ENCODE data around the gene SLC9A9. TPM values are rescaled to one million over a fixed set of nuclear protein-coding genes. Genes with fewer than 3 reads are reported as not detected.

The SLC9A9 gene
- total RNA-seq, 1 donor, result 3.5 TPM

DNA sequence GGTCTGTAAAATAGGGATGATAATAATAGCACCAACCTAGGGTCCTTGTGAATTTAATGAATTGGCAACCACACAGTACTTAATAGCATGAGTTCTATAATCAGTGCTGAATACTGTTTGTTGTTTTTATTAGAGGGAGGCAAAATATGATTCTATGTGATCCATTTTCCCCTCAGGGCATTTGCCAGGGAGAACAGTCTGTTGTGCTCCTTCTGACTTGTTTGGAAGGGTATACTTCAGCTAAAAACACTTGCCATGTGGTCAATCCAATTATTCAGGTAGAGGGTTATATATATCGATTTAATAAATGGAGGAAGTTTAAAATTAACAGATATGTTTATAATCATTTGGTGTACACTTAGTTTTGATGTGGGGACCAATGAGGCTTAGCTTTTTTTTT lies 423.4 kb downstream of the SLC9A9 start:
- TF ChIP-seq, protein P1, sequence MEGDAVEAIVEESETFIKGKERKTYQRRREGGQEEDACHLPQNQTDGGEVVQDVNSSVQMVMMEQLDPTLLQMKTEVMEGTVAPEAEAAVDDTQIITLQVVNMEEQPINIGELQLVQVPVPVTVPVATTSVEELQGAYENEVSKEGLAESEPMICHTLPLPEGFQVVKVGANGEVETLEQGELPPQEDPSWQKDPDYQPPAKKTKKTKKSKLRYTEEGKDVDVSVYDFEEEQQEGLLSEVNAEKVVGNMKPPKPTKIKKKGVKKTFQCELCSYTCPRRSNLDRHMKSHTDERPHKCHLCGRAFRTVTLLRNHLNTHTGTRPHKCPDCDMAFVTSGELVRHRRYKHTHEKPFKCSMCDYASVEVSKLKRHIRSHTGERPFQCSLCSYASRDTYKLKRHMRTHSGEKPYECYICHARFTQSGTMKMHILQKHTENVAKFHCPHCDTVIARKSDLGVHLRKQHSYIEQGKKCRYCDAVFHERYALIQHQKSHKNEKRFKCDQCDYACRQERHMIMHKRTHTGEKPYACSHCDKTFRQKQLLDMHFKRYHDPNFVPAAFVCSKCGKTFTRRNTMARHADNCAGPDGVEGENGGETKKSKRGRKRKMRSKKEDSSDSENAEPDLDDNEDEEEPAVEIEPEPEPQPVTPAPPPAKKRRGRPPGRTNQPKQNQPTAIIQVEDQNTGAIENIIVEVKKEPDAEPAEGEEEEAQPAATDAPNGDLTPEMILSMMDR (IDR thresholded peaks at IDR 0.05; ENCODE audit: insufficient read depth, low read depth, low read length), result no peak
- no peak for DNase-seq (ENCODE audit: low read depth)
- H3K4me3 ChIP-seq (ENCODE audit: low read depth, low read length), result no peak overlapping the region

DNA sequence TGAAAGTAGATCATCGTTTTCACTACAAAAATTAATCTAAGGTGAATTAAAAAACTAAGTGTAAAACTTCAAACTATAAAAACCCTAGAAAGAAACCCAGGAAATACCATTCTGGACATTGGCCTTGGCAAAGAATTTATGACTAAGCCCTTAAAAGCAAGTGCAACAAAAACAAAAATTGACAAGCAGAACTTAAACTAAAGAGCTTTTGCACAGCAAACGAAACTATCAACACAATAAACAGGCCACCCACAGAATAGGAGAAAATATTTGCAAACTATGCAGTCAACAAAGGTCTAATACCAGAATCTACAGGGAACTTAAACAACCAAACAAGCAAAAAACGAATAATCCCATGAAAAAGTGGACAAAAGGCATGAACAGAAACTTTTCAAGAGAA lies 426.7 kb downstream of the SLC9A9 start:
- DNase-seq (ENCODE audit: low read depth), result peak; percentile 54
- no peak overlapping the region for H3K4me3 ChIP-seq (ENCODE audit: low read depth, low read length)
- TF ChIP-seq, protein P1 (IDR thresholded peaks at IDR 0.05; ENCODE audit: insufficient read depth, low read depth, low read length), result no peak

DNA sequence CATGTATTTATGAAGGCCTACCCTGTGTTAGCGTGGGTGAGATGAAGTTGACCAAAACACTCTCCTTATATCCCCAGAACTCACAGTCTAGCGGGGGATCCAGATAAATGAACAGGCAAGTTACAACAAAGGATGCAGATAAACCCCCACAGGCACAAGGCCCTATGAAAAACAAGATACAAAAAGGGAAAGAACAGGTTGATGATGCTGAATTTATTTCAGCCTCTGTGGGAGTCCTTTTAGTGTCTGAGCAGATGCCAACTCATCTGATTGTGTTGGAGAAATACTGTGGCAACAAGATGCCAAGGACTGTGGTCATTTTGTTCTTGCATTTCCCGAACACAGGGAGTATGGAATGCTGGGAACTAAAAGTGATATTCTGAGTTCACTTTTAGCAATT lies 428.7 kb downstream of the SLC9A9 start:
- H3K4me3 ChIP-seq (ENCODE audit: low read depth, low read length), result no peak overlapping the region
- TF ChIP-seq, protein P1 (IDR thresholded peaks at IDR 0.05; ENCODE audit: insufficient read depth, low read depth, low read length), result no peak
- DNase-seq (ENCODE audit: low read depth), result no peak

DNA sequence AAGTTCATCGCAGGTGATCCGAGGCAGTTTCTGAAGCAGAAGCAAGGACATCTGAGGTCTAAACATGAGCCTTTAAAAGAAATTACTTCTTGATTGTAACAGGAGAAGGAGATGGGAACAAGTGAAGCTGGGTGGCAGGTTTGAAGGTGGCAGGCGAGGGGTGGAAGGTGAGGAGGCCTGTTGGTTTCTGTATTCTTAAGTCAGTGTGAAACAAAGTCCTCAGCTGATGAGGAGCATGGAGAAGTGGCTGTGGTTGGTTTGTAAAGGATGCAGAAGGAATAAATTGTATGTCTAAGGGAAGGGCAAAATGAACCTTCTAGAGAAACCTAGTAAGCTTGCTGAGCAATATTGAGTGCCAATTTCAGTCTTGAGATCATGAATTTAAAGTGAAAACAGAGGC lies 429.9 kb downstream of the SLC9A9 start:
- H3K4me3 ChIP-seq (ENCODE audit: low read depth, low read length), result no peak overlapping the region
- DNase-seq (ENCODE audit: low read depth), result no peak
- TF ChIP-seq, protein P1 (IDR thresholded peaks at IDR 0.05; ENCODE audit: insufficient read depth, low read depth, low read length), result no peak

DNA sequence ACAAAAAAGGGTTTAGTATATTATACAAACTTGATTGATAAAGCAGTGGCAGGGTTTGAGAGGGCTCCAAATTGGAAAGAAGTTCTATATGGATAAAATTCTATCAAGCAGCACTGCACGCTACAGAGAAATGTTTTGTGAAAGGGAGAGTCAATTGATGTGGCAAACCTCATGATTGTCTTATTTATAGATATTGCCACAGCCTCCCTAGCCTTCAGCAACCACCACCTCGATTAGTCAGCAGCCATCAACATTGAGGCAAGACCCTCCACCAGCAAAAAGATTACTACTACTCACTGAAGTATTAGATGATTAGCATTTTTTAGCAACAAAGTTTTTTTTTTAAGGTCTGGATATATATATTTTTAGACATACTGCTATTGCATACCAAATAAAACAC lies 432.0 kb downstream of the SLC9A9 start:
- no peak overlapping the region for H3K4me3 ChIP-seq (ENCODE audit: low read depth, low read length)
- TF ChIP-seq, protein P1 (IDR thresholded peaks at IDR 0.05; ENCODE audit: insufficient read depth, low read depth, low read length), result no peak
- DNase-seq (ENCODE audit: low read depth), result no peak

DNA sequence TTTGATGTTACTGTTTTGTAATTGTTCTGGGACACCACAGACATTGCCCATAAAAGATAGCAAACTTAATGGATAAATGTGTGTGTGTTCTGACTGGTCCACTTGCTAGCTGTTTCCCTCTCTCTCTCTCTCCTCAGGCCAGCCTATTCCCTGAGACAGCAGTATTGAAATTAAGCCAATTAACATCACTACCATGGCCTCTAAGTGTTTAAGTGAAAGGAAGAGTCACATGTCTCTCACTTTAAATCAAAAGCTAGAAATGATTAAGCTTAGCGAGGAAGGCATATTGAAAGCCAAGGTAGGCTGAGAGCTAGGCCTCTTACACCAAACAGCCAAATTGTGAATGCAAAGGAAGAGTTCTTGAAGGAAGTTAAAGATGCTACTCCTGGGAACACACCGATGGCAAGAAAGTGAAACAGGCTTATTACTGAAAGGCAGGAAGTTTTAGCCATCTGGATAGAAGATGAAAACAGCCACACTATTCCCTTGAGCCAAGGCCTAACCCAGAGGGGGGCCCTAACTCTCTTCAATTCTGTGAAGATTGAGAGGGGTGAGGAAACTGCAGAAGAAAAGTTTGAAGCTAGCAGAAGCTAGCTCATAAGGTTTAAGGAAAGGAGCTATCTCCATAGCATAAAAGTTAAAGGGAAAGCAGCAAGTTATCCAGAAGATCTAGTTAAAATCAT lies 433.6 kb downstream of the SLC9A9 start:
- TF ChIP-seq, protein P1 (IDR thresholded peaks at IDR 0.05; ENCODE audit: insufficient read depth, low read depth, low read length), result no peak
- DNase-seq (ENCODE audit: low read depth), result no peak
- H3K4me3 ChIP-seq (ENCODE audit: low read depth, low read length), result no peak overlapping the region

DNA sequence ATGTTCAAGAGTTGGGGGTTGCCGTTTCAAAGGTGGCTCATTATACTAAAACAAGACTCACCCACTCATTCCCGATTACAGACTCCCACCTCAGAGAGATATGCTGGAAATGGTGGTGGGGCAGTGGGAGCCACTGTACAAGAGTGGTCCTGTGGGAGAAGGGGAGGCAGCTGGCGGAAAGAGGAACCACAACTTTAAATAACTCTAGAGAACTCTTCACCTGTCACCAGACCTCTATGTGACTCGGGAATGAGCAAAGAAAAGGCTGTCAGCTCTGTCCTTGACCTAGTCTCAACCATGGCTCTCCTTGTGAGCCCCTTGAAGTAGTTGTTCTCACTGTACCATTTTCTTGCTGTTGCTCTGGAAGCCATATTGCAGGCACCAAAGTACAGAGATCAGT lies 434.9 kb downstream of the SLC9A9 start:
- TF ChIP-seq, protein P1 (IDR thresholded peaks at IDR 0.05; ENCODE audit: insufficient read depth, low read depth, low read length), result no peak
- DNase-seq (ENCODE audit: low read depth), result no peak
- no peak overlapping the region for H3K4me3 ChIP-seq (ENCODE audit: low read depth, low read length)
